Gastroesophageal sphincter (tissue), 4 donors: ENCODE results near the gene GPC1. TPM values are rescaled to one million over a fixed set of nuclear protein-coding genes. Genes with fewer than 3 reads are reported as not detected.

Source experiments
- ATAC-seq: fragments of 150-250 bp; one replicate; pipeline ENCODE4 v1.9.1; 2016; ENCODE audit warnings: mild to moderate bottlenecking, moderate library complexity
- H3K27ac ChIP-seq, 4 donors: fragments of 200-600 bp; sonication (generic) in 3 of 4; 1 replicate in 3 of 4; 2 replicates in 1 of 4; pipeline ENCODE4 v1.5.1; 2016 to 2019
- H3K27me3 ChIP-seq: fragments of 200-600 bp; sonication (generic); one replicate; pipeline ENCODE4 v1.5.1; 2019
- H3K36me3 ChIP-seq, 2 donors: fragments of 200-600 bp; sonication (generic); one replicate each; pipeline ENCODE4 v1.5.1; 2019; ENCODE audit warnings: control low read depth in 1 of 2
- H3K4me1 ChIP-seq, 3 donors: fragments of 200-600 bp; sonication (generic); 1 replicate in 2 of 3; 2 replicates in 1 of 3; pipeline ENCODE4 v1.5.1; 2016 to 2019; ENCODE audit warnings: control low read depth in 2 of 3
- H3K4me3 ChIP-seq, 2 donors: fragments of 200-600 bp; sonication (generic); one replicate each; pipeline ENCODE4 v1.5.1; 2019; ENCODE audit warnings: mild to moderate bottlenecking in 1 of 2, moderate library complexity in 1 of 2
- H3K9me3 ChIP-seq, 3 donors: fragments of 200-600 bp; sonication (generic); one replicate each; pipeline ENCODE4 v1.5.1; 2017 to 2019; ENCODE audit warnings: control low read depth in 2 of 3
- EP300 ChIP-seq: sonication (generic); formaldehyde crosslinking; IDR thresholded peaks from one replicate; pipeline ENCODE4 v1.6.1; 2017; ENCODE audit warnings: antibody characterized with exemption, mild to moderate bottlenecking
- POLR2A ChIP-seq, 2 donors: fragments of 450-650 bp; IDR thresholded peaks; one replicate each; pipeline ENCODE4 v1.6.1; 2017; ENCODE audit warnings: antibody characterized with exemption in 2 of 2, mild to moderate bottlenecking in 2 of 2, moderate library complexity in 1 of 2
- POLR2AphosphoS5 ChIP-seq: sonication (generic); formaldehyde crosslinking; IDR thresholded peaks from one replicate; pipeline ENCODE4 v1.6.1; 2017; ENCODE audit warnings: antibody characterized with exemption
- WGBS, 2 donors: methylation state at CpG; one replicate each; pipeline ENCODE4 v1.1.5; 2018; ENCODE audit warnings: low coverage in 1 of 2; 5-methylcytosine and 5-hydroxymethylcytosine counted together
- total RNA-seq, 4 donors: library from RNA; depleted of rRNA; stranded (reverse); fragments of >200 nt; gene quantifications; one replicate each; pipeline ENCODE4 v1.1.0, GENCODE V29; 2016
- TF ChIP-seq, protein P1 (sequence below), 4 experiments: fragments of 200-600 bp in 2 of 4; fragments of 450-650 bp in 2 of 4; sonication (generic) in 1 of 4; IDR thresholded peaks; one replicate each; pipeline ENCODE4 v1.5.1; 2017 to 2019; ENCODE audit warnings: antibody characterized with exemption in 4 of 4, mild to moderate bottlenecking in 2 of 4, moderate library complexity in 2 of 4

The GPC1 gene
- total RNA-seq, 4 donors from 2014 or later: 22.5 to 73.9 (median 43.3) TPM

DNA sequence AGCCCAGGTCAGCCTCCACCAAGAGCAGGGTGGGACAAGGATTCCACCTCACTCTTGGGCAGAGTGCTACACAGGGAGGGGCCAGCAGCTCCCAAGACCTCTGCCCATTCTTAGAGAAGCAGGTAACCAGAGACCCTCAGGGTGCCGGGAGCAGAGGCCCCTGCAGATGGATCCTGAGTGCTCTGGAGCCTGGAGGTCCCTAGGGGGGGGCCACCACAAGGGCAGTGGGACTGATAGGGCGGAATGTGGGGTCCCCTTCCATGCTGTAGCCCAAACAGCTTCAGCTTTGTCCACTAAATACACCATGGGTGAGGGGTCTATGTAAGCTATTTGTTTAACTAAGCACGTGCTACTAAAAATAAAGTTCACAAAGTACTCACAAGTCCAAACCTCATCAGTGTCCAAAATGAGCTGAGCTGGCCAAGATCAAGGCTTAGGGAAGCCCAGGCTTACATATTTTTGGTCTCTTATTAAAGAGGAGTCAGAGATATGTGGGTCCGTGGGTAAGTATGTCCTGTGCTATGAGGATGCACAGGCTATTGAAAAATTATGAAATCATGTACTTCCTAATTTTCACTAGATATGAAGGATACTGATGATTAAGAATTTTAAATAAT is 21.5 kb upstream of the GPC1 start:
- Histone ChIP-seq H3K4me1 (no peaks in the 10 kb centered on the region), H3K9me3 (peaks cover 0 to 9% (median 0%) of the 10 kb centered on the region in 3 donors), H3K27me3 (peaks cover 16% of the 10 kb centered on the region), H3K4me3 (no peak overlapping the region), H3K27ac (no peak overlapping the region), H3K36me3 (no peaks in the 10 kb centered on the region)
- WGBS, 2 donors: 47 to 57% methylated on average over 2 to 3 of the region's 4 CpGs
- no peak for ATAC-seq
- TF ChIP-seq EP300: no peak
- TF ChIP-seq POLR2AphosphoS5: no peak
- no peak for TF ChIP-seq POLR2A (IDR thresholded peaks at IDR 0.05)
- TF ChIP-seq, protein P1, sequence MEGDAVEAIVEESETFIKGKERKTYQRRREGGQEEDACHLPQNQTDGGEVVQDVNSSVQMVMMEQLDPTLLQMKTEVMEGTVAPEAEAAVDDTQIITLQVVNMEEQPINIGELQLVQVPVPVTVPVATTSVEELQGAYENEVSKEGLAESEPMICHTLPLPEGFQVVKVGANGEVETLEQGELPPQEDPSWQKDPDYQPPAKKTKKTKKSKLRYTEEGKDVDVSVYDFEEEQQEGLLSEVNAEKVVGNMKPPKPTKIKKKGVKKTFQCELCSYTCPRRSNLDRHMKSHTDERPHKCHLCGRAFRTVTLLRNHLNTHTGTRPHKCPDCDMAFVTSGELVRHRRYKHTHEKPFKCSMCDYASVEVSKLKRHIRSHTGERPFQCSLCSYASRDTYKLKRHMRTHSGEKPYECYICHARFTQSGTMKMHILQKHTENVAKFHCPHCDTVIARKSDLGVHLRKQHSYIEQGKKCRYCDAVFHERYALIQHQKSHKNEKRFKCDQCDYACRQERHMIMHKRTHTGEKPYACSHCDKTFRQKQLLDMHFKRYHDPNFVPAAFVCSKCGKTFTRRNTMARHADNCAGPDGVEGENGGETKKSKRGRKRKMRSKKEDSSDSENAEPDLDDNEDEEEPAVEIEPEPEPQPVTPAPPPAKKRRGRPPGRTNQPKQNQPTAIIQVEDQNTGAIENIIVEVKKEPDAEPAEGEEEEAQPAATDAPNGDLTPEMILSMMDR (IDR thresholded peaks at IDR 0.05): no peak

DNA sequence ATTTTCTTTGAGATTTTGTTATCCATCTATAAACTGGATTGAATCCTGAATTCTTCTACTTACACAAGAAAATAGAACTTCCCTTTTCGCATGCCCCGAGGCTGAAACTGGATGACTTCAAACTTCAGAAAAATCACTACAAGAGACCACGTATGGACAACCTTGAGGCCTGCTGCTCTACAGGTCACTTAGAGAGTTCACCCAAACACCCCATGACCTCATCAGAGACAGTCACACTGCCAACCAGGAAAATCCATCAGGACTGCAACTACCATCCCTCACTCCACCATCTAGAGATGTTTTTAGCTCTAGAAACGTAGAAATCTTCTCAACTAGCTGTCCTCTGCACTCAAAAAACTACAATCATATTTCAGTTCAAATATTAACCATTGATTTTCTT is 18.6 kb upstream of the GPC1 start:
- WGBS, 2 donors: 75 to 86% methylated on average over 4 of the region's 4 CpGs
- H3K4me1 ChIP-seq: no peaks in the 10 kb centered on the region
- ATAC-seq: no peak
- H3K27me3 ChIP-seq: peaks cover 15% of the 10 kb centered on the region
- peaks cover 0 to 27% (median 0%) of the 10 kb centered on the region in 3 donors for H3K9me3 ChIP-seq
- H3K27ac ChIP-seq: no peak overlapping the region
- no peak overlapping the region for H3K4me3 ChIP-seq
- TF ChIP-seq POLR2A (IDR thresholded peaks at IDR 0.05): no peak
- TF ChIP-seq, protein P1 (IDR thresholded peaks at IDR 0.05): no peak
- no peak for TF ChIP-seq POLR2AphosphoS5
- no peak for TF ChIP-seq EP300
- H3K36me3 ChIP-seq: no peaks in the 10 kb centered on the region

DNA sequence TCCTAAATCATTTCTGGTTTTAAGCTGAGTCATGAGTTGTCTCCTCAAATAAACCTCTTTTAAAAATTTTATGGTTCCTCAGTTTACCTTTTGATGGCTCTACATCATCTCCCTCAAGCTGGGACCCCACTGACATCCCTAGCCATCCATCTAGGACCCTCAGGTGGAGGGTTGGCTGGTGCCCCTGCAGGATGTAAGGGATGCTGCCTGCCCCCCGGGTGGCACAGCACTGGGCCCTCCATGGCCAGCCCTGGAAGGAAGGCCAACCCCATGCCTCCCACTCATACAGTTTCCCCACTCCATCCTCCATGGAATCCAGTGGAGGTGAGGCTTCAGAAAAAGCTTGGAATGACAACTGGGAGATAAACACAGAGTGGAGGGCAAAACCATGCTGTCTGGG is 17.2 kb upstream of the GPC1 start:
- peaks cover 0 to 33% (median 0%) of the 10 kb centered on the region in 3 donors for H3K9me3 ChIP-seq
- no peak for ATAC-seq
- H3K4me1 ChIP-seq: no peaks in the 10 kb centered on the region
- peaks cover under 1% of the 10 kb centered on the region for H3K27me3 ChIP-seq
- TF ChIP-seq POLR2A (IDR thresholded peaks at IDR 0.05) (no peak), POLR2AphosphoS5 (no peak), EP300 (no peak)
- TF ChIP-seq, protein P1 (IDR thresholded peaks at IDR 0.05): no peak
- no peak overlapping the region for H3K27ac ChIP-seq
- no peaks in the 10 kb centered on the region for H3K36me3 ChIP-seq
- H3K4me3 ChIP-seq: no peak overlapping the region
- WGBS, 2 donors: no CpG with 5 or more reads among the region's 1 CpG

DNA sequence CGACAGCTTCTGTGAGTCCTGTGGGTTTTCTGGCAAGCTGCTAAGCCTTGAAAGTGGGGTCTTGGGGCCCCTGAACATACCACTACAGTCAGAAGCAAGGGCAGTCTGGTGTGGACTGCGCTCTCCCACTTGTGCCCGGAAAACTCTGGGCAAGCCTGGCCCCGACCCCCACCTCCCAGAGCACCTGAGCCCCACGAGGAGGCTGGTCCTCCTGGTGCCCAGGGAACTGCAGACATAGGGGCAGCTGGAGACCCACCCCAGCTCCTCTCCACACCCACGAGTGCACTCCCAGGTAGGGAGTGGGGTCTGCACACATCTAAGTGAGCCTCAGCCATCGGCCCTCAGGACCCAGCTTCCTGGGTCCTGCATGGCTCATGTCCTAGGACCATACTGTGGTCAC is 16.2 kb upstream of the GPC1 start:
- no peaks in the 10 kb centered on the region for H3K4me1 ChIP-seq
- H3K36me3 ChIP-seq: no peaks in the 10 kb centered on the region
- TF ChIP-seq EP300 (no peak), POLR2A (IDR thresholded peaks at IDR 0.05) (no peak), POLR2AphosphoS5 (no peak)
- TF ChIP-seq, protein P1 (IDR thresholded peaks at IDR 0.05): no peak
- peaks cover 0 to 33% (median 0%) of the 10 kb centered on the region in 3 donors for H3K9me3 ChIP-seq
- H3K27me3 ChIP-seq: peaks cover under 1% of the 10 kb centered on the region
- no peak for ATAC-seq
- WGBS, 2 donors: 67% methylated on average over 2 of the region's 7 CpGs; no CpG with 5 or more reads in 1 of the 2 donors
- H3K27ac ChIP-seq: no peak overlapping the region
- H3K4me3 ChIP-seq: no peak overlapping the region

DNA sequence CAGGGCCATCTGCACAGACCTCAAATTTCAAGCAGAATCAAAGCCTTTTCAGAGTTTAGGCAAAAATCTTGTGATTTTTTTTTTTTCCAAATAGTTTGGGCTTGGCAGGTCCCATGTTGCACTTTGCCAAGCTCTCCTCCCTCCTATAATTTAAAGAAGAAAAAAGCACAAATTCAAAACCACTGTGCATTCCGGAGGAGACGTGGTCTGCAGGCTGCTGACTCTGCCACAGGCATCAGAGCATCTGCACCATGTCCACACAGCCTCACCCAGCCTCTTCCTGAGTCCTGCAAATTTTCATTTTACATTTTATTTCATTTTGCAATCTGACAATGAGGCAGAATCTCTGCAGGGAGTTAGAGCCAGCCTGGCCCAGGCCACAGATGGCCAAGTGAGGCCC is 15.7 kb upstream of the GPC1 start:
- TF ChIP-seq POLR2AphosphoS5 (no peak), EP300 (no peak), POLR2A (IDR thresholded peaks at IDR 0.05) (no peak)
- TF ChIP-seq, protein P1 (IDR thresholded peaks at IDR 0.05): no peak
- ATAC-seq: no peak
- no peak overlapping the region for H3K4me3 ChIP-seq
- no peaks in the 10 kb centered on the region for H3K4me1 ChIP-seq
- peaks cover 5% of the 10 kb centered on the region for H3K27me3 ChIP-seq
- no peak overlapping the region for H3K27ac ChIP-seq
- peaks cover 0 to 33% (median 0%) of the 10 kb centered on the region in 3 donors for H3K9me3 ChIP-seq
- H3K36me3 ChIP-seq: no peaks in the 10 kb centered on the region
- WGBS, 2 donors: 20% methylated on average over 2 of the region's 2 CpGs; no CpG with 5 or more reads in 1 of the 2 donors
